ENCODE measurements around the gene FOXRED2.
"Not testable (repeated sequence)": the region's sequence is repeated elsewhere in the genome, so short reads cannot be mapped to it uniquely, and the experiment has no call there.

FOXRED2 gene

GRCh38 chr22:36452250-36452977, 54.4 kb downstream of the FOXRED2 start:
- no peak for DNase-seq (ENCODE audit: low read depth, low spot score)

DNA sequence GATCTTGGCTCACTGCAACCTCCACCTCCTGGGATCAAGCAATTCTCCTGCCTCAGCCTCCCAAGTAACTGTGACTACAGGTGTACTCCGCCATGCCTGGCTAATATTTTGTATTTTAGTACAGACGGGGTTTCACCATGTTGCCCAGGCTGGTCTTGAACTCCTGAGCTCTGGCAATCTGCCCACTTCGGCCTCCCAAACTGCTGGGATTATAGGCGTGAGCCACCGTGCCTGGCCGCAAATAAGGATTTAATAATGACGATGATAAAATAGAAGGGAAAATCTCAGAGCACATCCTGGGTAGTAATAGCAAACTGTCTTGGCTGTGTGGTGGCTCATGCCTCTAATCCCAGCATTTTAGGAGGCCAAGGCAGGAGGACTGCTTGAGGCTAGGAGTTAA, 55.9 kb downstream of the FOXRED2 start:
- not testable (repeated sequence) for DNase-seq (ENCODE audit: low read depth, low spot score)

GRCh38 chr22:36449596-36450175, 57.2 kb downstream of the FOXRED2 start:
- no peak for DNase-seq (ENCODE audit: low read depth, low spot score)

DNA sequence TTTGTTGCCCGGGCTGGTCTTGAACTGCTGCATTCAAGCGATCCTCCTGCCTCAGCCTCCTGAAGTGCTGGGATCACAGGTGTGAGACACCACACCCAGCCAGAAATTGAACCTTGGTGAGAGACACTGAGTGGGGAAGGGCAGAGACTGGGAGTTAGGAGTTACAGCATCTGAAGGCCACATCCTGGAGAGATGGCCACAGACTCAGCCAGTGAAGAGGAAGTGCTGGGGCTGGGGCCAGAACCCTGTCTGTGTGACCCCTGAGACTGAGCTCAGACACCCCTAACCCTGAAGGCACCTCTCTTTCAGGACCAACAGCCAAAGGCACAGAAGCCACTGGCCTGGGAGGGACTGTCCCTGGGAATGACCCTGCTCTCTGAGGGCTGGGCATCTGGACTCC, 59.2 kb downstream of the FOXRED2 start:
- DNase-seq (ENCODE audit: low read depth, low spot score), result no peak

- DNase-seq (ENCODE audit: low read depth, low spot score), result no peak
Observed at GRCh38 chr22:36445158-36445668, 61.6 kb downstream of the FOXRED2 start.

GRCh38 chr22:36443198-36443770, 63.6 kb downstream of the FOXRED2 start:
- DNase-seq (ENCODE audit: low read depth, low spot score), result no peak

DNA sequence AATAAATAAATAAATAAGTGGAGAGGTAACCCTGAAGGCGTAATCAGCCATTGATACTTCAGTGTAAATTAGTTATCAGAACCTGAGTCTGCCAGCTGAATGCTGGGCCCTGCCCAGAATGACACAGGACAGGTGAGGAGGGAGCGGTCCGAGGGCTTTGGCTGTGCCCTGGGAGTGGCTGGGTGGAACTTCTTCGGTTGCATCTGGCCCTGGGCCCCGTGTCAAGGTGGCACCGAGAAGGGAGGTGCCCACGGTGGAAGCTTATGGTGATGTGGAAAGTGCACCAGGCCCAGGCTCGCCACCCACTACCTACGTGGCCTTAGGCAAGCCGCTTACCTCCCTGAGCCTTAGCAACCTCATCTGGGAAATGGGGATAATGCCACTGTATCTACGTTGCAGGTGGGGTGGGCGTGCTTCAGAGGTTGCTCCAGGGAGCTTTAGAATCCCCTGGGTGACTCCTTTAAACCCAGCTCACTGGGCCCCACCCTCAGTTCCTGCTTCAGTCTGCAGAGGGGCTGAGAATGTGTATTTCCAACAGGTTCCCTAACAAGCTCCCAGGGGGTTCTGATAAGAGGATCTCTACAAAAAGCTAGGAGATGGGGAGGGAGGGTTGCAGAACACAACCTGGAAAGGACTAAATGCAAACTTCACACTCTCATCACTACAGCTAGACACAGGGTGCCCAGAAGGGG, 64.2 kb downstream of the FOXRED2 start:
- no peak for DNase-seq (ENCODE audit: low read depth, low spot score)

- no peak for DNase-seq (ENCODE audit: low read depth, low spot score)
Observed at GRCh38 chr22:36440429-36441002, 66.3 kb downstream of the FOXRED2 start.

DNA sequence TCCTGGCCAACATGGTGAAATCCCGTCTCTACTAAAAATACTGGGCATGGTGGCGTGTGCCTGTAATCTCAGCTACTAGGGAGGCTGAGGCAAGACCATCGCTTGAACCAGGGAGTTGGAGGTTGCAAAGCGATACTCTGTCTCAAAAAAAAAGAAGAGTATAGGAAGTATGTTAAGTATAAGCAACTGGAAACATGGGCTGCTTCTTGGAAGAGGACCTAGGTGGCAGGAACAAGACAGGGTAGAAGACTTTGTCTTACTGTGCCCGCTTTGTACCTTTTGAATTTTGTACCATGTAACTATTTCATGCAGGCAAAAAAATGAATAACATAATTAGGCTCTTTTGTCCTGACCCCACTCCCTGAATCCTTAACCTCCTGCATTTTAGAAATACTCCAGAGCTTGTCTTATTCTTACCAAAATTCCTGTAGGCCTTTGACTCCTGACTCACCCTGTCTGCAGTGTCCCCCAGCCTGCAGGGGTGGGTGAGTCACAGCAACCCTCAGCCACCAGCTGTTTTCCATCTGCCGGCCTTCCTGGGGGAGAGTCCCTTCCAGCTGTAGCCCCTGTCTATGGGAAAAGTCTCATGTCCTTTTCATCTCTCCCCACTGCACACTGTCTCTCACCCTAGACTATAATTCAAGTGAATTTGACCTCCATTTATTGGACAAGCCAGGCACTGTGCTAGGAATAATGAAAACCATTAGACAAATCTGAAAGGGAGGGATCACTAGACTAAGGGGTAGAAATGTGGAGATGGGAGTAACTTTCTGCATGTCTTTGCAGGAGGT, 67.2 kb downstream of the FOXRED2 start:
- peak; percentile 73 for DNase-seq (ENCODE audit: low read depth, low spot score)
